Hindlimb muscle (tissue), 1 donor: ENCODE results near the gene HES1. TPM values are rescaled to one million over a fixed set of nuclear protein-coding genes. Genes with fewer than 3 reads are reported as not detected.
"Not testable (repeated sequence)": the region's sequence is repeated elsewhere in the genome, so short reads cannot be mapped to it uniquely, and the experiment has no call there.

Source experiments
- DNase-seq: peaks from one replicate; pipeline ENCODE4 v3.0.0-alpha.2; 2013
- polyA plus RNA-seq: library from polyadenylated mRNA; unstranded; fragments of 120-200 nt; gene quantifications from one replicate; pipeline ENCODE4 v1.2.1, GENCODE V29; 2013; ENCODE audit not compliant: insufficient read length

HES1 gene
- polyA plus RNA-seq, 1 donor: 24.5 TPM

DNA sequence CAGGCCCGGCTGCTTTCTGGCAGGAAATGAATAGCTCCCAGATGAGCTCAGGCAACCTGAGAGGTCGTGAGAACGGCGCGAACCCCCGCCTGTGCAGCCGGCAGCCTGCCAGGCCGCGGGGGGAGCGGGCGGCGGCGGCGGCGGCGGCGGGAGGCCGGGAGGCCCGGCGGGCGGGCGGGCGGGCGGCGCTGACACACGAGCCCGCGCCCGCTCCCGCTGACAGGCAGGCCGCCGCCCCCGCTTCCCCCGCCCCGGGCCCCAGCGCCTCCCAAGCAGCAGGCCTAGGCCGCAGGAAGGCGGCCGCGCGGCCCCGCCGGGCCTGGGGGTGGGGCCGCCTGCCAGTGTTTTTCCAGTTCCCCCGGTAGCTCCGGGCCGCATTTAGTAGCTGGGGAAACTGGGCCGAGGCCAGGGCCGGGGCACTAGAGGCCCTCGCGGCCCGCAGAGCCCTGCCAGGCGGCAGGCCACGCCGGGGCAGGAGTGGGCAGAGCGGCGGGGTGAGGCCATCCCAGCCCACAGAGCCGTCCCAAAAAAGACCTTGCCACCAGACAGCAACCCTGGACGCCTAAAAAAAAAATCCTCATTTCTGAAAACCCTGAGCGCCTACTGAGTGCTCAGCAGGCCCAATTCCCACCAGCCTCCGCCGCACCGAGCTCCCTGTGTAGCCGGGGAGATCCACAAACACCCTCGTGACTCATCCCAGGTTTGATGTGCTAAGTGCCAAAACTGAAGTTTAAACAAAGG, 5.6 kb downstream of the HES1 start:
- DNase-seq: peak; percentile 84

DNA sequence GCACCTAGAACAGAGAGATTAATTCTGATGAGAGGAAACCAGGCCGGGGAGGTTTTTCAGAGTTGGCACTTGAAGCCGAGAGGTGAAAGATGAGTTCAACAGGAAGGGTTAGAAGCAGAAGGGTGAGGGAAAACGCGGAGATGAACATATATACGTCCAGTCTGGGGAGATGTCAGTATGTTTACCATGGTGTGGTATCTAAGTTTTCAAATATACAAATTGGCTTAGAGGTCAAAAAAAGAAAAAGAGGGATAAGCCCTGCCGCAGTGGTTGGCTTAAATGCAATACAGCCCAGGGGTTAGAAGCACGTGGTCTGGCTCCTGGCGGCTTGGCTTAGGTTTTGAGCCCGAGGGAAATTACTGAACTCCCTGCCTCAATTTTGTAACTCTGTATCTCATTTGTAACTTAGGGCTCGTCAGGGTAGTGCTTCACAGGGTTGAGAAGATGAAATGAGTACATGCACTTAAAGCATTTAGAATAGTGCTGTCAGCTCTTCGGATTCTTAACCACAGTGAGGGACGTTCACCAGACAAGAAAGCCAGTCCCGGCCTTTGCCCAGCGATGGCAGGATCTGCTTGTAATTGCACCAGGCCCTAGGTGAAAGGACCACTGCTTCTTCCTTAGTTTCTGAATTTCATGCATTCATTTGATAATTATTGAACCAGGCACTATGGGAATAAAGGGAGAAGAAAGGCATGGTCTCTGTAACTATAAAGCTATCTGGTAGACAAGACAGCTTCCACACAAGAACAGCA, 6.4 kb downstream of the HES1 start:
- peak; percentile 51 for DNase-seq

DNA sequence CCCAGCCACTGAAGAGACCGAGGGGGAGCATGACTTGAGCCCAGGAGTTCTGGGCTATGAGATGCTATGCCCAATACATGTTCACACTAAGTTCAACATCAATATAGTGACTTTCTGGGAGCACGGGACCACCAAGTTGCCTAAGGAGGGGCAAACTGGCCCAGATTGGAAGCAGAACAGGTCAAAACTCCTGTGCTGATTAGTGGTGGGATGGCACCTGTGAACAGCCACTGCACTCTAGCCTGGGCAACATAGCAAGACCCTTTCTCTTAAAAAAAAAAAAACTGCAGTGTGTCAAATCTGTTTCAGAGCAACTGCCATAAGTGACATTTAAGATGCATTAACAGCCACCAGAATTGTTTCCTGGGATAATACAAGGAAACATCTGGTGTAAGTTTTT, 9.8 kb downstream of the HES1 start:
- DNase-seq: no peak

DNA sequence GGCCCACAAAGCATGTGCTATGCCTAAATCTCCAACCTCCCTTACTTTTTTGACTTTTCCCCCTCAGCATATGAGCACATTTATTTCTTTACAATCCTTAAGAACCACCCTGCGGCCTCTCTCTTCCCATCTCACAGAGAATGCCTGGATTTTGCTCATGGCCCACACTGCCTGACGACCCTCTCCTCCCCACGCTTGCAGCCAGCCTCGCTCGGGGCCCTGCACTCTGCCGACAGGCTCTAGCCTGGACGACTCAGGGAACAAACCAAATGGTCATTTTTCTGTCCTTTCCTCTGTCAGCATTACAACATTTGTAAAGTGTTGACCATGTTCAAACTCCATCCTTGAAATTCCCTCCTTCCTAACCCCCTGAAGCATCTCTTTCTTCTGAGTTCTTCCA, 11.7 kb downstream of the HES1 start:
- DNase-seq: no peak

DNA sequence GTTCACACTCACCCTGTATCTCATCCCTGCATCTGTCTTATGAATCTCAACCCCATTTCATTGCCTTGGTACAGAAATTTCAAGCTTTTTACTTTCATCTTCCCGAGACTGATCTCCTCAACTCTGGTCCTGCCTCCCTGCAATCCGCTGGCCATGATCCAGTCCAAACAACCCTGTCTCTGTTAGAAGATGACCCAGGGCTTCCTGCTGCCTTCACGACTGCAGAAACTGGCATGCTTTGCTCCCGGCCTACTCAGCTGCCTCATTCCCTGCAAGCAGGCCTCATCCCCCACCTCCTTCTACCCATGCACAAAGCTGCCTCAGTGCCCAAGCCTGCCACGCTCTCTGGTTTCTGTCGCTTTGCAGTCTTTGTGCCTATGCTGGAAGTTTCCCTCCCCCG, 12.4 kb downstream of the HES1 start:
- no peak for DNase-seq

DNA sequence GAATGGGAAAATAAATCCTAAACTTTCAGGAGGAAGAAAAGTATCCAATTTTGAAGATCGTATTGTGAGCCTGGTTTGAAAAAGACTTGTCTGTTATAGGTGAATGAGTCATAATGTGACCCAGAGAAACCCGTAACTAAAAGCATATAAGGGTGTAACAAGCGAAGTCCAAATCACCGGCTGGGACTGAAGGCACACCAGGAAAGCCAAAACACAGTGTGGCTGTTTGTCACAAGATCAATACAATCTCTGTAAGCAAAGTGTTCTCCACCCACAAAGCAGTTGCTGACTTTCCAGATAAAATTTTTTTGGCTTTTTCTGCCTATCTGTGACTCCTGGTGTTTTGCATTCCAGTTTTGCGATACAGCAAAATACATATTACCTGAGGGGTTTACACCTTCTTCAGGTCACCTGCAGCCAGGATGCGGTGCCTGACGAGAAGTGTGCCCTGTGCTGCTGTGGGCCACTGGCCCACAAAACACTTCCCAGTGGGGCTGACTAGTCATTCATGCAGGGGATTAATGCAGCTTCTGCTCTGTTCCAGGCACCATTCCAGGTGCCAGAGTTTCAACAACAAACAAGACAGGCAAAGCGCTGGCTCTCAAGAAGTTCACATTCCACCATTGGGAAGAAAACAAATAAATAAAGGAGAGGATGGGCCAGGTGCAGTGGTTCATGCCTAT, 14.4 kb downstream of the HES1 start:
- DNase-seq: no peak

- DNase-seq: not testable (repeated sequence)
Measured at GRCh38 chr3:194150935-194151302, 15.0 kb downstream of the HES1 start.

DNA sequence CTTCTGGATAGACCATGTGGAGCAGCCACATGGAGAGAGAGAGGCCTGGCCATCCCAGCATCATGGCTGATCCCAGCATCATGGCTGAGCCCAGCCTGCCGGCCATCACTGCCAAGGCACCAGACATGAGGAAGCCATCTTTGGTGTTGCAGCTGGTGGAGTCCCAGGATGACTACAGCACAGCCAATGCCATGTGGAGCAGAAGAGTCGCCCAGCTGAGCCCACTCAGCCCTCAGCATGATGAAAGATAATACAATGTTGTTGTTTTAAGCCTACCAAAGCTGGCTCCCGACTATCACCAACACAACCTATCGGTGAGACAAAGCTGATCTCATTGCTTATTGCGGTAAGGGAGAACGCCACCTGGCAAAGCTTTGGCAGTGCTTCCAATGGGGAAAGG, 18.4 kb downstream of the HES1 start:
- DNase-seq: no peak

DNA sequence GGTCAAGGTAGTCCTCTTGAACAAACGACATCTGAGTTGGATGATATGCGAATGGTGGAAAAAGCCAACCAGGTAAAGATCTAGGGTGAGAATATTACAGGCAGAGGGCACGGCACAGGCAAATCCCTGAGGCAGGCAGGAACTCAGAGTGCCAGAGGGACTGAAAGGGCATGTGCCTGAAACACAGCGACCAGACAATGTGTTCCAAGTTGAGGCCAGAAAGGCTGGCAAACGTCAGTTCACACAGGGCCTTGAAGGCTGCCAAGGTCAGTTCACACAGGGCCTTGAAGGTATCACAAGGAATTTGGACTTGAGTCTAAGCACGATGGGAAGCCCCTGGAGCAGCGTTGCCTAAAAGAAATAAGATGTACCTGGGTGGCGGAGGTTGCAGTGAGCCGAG, 20.1 kb downstream of the HES1 start:
- DNase-seq: no peak

GRCh38 chr3:194158942-194159439, 23.0 kb downstream of the HES1 start:
- no peak for DNase-seq

DNA sequence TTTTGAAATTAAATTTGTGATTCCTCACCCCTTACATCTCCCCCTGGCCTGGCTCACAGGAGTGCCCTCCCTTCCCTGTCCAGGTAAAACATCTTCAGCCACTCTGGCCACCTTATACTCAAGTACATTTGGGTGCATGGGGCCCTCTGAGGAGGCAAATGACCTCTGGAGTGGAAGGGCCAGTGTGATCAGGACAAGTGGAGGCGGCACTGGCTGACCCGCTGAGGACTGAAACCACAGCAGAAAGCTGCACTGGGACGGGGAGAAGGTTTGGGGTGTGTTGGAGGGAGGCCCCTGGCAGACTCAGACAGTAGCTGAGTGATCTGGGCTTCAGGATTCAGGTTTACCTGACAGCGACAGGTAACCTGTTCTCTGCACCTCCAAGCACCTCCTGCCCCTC, 24.2 kb downstream of the HES1 start:
- no peak for DNase-seq

- no peak for DNase-seq
Measured at GRCh38 chr3:194161131-194162045, 25.4 kb downstream of the HES1 start.

GRCh38 chr3:194162070-194162678, 26.2 kb downstream of the HES1 start:
- no peak for DNase-seq

DNA sequence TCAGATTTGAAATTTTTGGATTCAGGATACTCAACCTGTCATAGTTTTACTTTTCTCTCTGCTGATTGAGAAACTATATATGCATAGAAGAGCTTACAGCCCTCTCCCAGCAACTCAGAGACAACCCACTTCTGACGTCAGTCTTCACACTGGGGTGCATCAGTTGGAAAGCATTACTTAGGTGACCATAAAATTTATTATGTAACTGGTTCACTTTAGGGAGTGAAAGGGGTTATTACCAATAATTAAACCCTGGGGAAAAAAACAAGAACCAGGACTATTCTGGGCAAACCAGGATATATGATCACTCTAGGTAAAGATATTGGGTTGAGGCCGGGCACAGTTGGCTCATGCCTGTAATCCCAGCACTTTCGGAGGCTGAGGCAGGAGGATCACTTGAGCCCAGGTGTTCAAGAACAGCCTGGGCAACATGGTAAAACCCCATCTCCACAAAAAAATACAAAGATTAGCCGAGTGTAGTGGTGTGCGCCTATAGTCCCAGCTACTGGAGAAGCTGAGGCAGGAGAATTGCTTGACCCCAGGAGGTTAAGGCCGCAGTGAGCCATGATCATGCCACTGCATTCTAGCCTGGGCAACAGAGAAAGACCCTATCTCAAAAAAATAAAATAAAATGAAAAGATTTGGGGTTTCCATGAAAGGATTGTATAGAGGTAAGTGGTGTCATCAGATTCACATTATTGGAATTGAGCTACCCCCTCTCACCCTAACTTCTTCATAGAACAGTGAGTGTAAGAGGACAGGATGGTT, 27.1 kb downstream of the HES1 start:
- DNase-seq: no peak

- DNase-seq: no peak
Measured at GRCh38 chr3:194163697-194164096, 27.7 kb downstream of the HES1 start.

GRCh38 chr3:194164861-194165260, 28.9 kb downstream of the HES1 start:
- no peak for DNase-seq

DNA sequence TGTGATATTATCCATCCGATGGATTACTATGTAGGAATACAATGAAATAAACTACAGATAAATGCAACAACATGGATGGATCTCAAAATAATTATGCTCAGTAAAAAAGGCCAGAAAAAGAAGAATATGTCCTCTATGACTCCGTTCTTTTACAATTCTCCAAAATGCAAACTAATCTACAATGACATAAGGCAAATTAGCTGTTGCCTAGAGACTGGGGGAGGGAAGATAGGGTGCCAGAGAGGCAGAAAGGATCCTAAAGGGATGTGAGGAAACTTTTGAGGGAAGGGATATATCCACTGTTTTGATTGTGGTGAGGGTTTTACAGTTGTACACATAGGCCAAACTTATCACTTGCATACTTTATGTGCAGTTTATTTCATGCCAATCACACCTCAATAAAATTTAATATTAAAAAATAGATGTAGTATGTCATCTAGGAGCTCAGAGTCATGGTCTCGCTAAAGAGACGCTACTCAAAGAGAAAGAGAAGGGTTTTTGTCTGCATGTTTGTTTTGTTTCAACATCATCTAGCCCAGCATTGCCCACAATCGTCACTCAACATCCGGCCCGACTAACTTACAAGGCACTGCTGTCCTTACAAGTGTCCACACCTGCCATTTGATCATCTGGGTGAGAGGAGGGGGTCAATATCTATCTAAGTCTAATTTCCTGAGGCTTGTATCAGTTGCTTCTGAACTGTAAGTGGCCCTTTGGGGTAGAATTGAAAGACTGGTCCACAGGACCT, 29.5 kb downstream of the HES1 start:
- DNase-seq: no peak

DNA sequence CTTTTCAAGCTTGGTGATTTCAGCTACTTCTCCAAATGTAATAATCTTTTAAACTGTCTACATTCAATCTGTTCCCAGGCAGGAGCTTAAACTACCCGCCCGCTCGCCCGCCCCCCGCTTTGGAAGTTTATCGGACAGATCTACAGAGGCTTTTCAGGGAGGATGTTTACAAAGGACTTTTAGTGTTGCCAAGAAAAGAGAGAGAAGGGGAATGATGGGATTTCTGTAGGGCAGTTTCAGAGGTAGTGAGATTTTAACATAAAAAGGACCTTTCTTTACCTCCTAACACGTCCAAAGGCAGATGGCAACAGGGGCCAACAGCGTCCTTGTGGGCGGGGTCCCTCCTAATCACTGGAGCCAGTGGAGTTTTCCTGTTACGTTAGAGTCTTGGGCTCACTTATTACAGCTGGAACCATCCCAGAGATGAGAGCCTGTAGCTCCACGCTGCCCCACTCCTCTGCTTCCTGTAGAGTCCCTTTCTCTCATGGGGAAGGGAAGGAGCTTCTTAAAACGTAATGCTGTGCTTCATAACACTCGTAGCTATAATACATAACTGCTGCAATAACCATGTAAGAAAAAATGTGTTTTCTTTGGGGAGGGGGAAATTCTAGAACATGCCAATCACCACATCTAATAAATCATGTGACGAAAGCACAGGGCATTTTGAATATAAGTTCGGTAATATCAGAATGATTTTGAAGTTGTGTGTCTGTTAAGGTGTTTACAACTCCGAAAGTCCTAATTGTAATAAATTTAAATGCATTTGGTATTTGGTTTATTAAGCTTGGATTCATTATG, 30.9 kb downstream of the HES1 start:
- DNase-seq: peak; percentile 61

DNA sequence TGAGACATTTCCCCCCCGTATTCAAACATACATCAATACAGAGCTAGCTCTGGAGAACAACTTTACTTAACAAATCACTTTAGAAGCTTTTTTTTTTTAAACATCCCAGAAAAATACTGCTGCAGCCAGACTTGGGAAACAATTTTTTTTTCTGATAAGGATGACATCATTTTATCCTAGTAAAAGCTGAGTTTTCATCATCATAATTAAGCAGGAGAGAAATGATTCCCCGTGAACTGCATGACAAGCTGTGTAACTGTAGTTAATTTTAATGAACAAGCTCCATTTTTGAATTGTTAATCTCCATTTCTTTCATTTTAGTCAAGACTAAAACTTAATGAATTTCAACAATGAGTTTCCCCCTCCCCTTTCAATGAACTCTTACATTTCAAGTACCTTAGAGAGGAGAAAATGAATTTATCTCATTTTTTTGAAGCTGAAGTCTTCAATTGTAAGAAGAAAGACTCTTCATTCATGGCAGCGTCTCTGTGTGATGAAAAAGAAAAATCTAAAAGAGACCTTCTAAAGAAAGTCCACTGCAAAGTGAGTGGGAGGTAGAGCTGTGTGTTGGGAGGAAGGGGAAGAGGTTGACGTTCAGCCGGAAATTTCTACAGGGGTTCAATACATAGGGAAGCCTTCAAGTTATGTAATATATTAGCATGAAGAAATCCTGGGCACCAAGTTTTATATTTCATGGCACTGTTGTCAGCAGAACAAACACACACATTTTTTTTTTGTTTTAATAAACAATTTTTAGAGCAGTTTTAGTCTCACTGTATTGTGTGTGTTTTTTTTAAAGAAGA, 31.7 kb downstream of the HES1 start:
- DNase-seq: no peak
